T-cell (primary cell): ENCODE data around the gene CSF1R. TPM values are rescaled to one million over a fixed set of nuclear protein-coding genes. Genes with fewer than 3 reads are reported as not detected.
A peak's percentile ranks its signal among the peaks of the same experiment; 100 is the strongest.

Experiments used
- ATAC-seq, 4 experiments: fragments of 200-7000 bp in 3 of 4; fragments of 150-1000 bp in 1 of 4; cut with Tn5 transposase; replicated peaks in 1 of 4; 1 replicate in 3 of 4; 2 replicates in 1 of 4; pipeline ENCODE4 v1.10.0; 2021; ENCODE audit warnings: moderate library complexity in 3 of 4, mild to moderate bottlenecking in 2 of 4, moderate number of reproducible peaks in 1 of 4
- CTCF ChIA-PET, 2 donors: fragments of 300-600 bp; sonication (Branson Sonifier 250); formaldehyde crosslinking; loops; one replicate each; lab custom pipeline; 2022; ENCODE audit warnings: antibody characterized with exemption in 2 of 2; lab: Charles Lee
- POLR2A ChIA-PET, 2 donors: fragments of 300-600 bp; sonication (Branson Sonifier 250); formaldehyde crosslinking; loops; one replicate each; lab custom pipeline; 2022; ENCODE audit warnings: antibody characterized with exemption in 2 of 2; lab: Charles Lee
- DNase-seq, 35 experiments: peaks; one replicate each; pipeline versions ENCODE4 v3.0.0 to v3.0.0-alpha.2; 2013 to 2023
- H3K27ac ChIP-seq: one replicate; pipeline ENCODE4 v1.5.1; 2013; ENCODE audit warnings: low read length
- H3K27me3 ChIP-seq, 2 experiments: replicated peaks in 1 of 2; 1 replicate in 1 of 2; 2 replicates in 1 of 2; pipeline versions ENCODE4 v1.6.1 to v1.7.0; 2013; ENCODE audit warnings: low read length in 1 of 2, mixed read lengths in 1 of 2; ENCODE audit not compliant: control insufficient read depth in 2 of 2, insufficient read depth in 2 of 2; ENCODE audit errors: extremely low read depth in 1 of 2
- H3K36me3 ChIP-seq, 2 donors: 1 replicate in 1 of 2; 2 replicates in 1 of 2; pipeline versions ENCODE4 v1.6.1 to v1.7.0; 2013; ENCODE audit warnings: low read length in 1 of 2; ENCODE audit not compliant: control insufficient read depth in 2 of 2, insufficient read depth in 1 of 2; ENCODE audit errors: extremely low read depth in 1 of 2
- H3K4me1 ChIP-seq, 2 experiments: 1 replicate in 1 of 2; 2 replicates in 1 of 2; pipeline versions ENCODE4 v1.6.1 to v1.7.0; 2013; ENCODE audit warnings: low read length in 2 of 2, mixed read lengths in 1 of 2; ENCODE audit not compliant: insufficient read depth in 2 of 2, control insufficient read depth in 1 of 2; ENCODE audit errors: extremely low read depth in 1 of 2
- H3K4me3 ChIP-seq, 2 donors: 1 replicate in 1 of 2; 2 replicates in 1 of 2; pipeline versions ENCODE4 v1.5.1 to v1.7.0; 2013; ENCODE audit warnings: mild to moderate bottlenecking in 2 of 2, low read length in 1 of 2, moderate library complexity in 1 of 2; ENCODE audit not compliant: control insufficient read depth in 1 of 2; ENCODE audit errors: extremely low read depth in 1 of 2
- H3K9me3 ChIP-seq: 2 replicates; pipeline ENCODE4 v1.7.0; 2013
- H3K27ac Mint-ChIP-seq, 2 donors: one replicate each; pipeline ENCODE4 v1.8.0; 2020 to 2021; ENCODE audit warnings: mild to moderate bottlenecking in 2 of 2, mixed read lengths in 2 of 2
- H3K27me3 Mint-ChIP-seq, 2 donors: one replicate each; pipeline ENCODE4 v1.8.0; 2021 to 2022; ENCODE audit warnings: mixed read lengths in 2 of 2
- H3K36me3 Mint-ChIP-seq: one replicate; pipeline ENCODE4 v1.8.0; 2021; ENCODE audit warnings: mixed read lengths
- H3K4me1 Mint-ChIP-seq, 3 donors: one replicate each; pipeline ENCODE4 v1.8.0; 2020 to 2022; ENCODE audit warnings: mixed read lengths in 3 of 3, mild to moderate bottlenecking in 1 of 3
- H3K4me3 Mint-ChIP-seq, 3 donors: one replicate each; pipeline ENCODE4 v1.8.0; 2020 to 2022; ENCODE audit warnings: mild to moderate bottlenecking in 3 of 3, mixed read lengths in 3 of 3, moderate library complexity in 3 of 3
- H3K9me3 Mint-ChIP-seq, 3 donors: one replicate each; pipeline ENCODE4 v1.8.0; 2020 to 2022; ENCODE audit warnings: mixed read lengths in 3 of 3
- WGBS: methylation state at CpG from one replicate; pipeline ENCODE4 v1.1.5; 2013; ENCODE audit warnings: missing lambda C conversion rate; ENCODE audit not compliant: insufficient coverage; 5-methylcytosine and 5-hydroxymethylcytosine counted together
- total RNA-seq, 35 experiments: library from RNA in 6 of 35; stranded (reverse) in 6 of 35; fragments of 120-200 nt in 1 of 35; gene quantifications; one replicate each; pipeline versions ENCODE4 v1.2.1 to v1.2.4 and lab custom pipeline; 2013 to 2026

The CSF1R gene
- total RNA-seq, 5 donors from 2014 or later (not counting 1 experiment from before 2014, with no cell fraction given), result 0.36 to 0.95 (median 0.58) TPM; not detected in 1

DNA sequence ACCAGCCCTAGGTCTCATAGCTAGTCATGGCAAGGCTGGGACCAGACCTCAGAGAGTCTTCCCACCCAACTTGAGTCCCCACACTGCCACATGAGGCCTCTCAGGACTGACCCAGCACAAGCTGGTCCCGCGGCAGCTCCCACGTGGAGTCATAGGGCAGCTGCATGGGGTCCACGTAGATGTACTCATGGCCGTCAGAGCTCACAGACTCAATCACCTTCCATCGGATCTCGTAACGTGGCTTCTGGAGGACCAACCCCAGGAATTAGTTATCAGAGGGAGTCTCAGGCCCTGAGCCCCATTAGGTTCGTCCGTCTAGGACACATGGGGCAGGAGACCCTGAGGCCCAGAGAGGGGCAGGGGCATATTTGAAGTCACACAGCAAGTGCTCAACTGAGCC lies 39.0 kb upstream of the CSF1R start:
- H3K36me3 ChIP-seq, result no peaks in the 10 kb centered on the region
- 86% methylated on average over 7 of the region's 10 CpGs for WGBS

GRCh38 chr5:150124596-150124995 lies 38.2 kb upstream of the CSF1R start:
- Histone ChIP-seq H3K27ac (no peak overlapping the region), H3K4me3 (no peak overlapping the region), H3K4me1 (no peaks in the 10 kb centered on the region), H3K27me3 (peaks cover 0 to 1% of the 10 kb centered on the region in 2 experiments), H3K9me3 (no peaks in the 10 kb centered on the region), H3K36me3 (no peaks in the 10 kb centered on the region)
- Mint-ChIP-seq H3K27me3 (no peaks in the 10 kb centered on the region), H3K27ac (no peak overlapping the region), H3K9me3 (no peaks in the 10 kb centered on the region), H3K36me3 (no peaks in the 10 kb centered on the region), H3K4me3 (no peak overlapping the region), H3K4me1 (no peaks in the 10 kb centered on the region)
- WGBS, result 100% methylated on average over 2 of the region's 8 CpGs
- DNase-seq (no peak), ATAC-seq (no peak)
- CTCF ChIA-PET, result no interaction called here
- POLR2A ChIA-PET, result no interaction called here

More for the DNA sequence above, 39.0 kb upstream of the CSF1R start:
- no peaks in the 10 kb centered on the region for H3K36me3 Mint-ChIP-seq
- Histone ChIP-seq H3K27me3 (peaks cover 0 to 8% of the 10 kb centered on the region in 2 experiments), H3K4me3 (no peak overlapping the region), H3K4me1 (peaks cover 0 to 4% of the 10 kb centered on the region in 2 experiments), H3K9me3 (no peaks in the 10 kb centered on the region), H3K27ac (no peak overlapping the region)
- no peaks in the 10 kb centered on the region for H3K9me3 Mint-ChIP-seq
- H3K27me3 Mint-ChIP-seq, result no peaks in the 10 kb centered on the region
- ChIA-PET POLR2A (no interaction called here), CTCF (no interaction called here)
- DNase-seq (no peak), ATAC-seq (no peak)
- no peak overlapping the region for H3K4me3 Mint-ChIP-seq
- H3K4me1 Mint-ChIP-seq, result peaks cover 0 to 2% (median 0%) of the 10 kb centered on the region in 3 donors
- no peak overlapping the region for H3K27ac Mint-ChIP-seq

DNA sequence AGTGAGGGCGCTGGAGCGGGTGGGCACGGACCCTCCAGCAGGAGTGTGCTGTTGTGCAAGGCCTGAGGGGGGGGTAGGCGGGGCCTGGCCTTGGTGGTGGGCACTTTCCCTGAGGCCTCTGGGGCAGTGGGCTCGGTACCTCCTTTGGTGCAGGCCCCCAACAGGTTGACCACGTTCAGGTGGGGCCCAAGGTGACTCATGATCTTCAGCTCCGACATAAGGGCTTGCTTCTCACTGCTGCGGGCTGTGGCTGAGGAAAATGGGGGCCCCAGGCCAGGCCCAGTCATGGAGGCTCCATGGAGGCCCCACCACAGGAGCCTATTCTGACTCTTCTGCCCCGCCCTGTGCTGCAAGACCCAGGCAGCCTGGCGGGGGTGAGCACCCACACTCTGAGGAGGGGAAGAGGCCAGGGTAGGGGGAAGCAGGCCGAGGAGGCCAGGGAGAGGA lies 37.8 kb upstream of the CSF1R start:
- ATAC-seq, result no peak
- no peaks in the 10 kb centered on the region for H3K9me3 ChIP-seq
- Mint-ChIP-seq H3K27ac (no peak overlapping the region), H3K9me3 (no peaks in the 10 kb centered on the region), H3K4me1 (no peaks in the 10 kb centered on the region), H3K27me3 (no peaks in the 10 kb centered on the region), H3K36me3 (no peaks in the 10 kb centered on the region), H3K4me3 (no peak overlapping the region)
- no peak for DNase-seq
- no peaks in the 10 kb centered on the region for H3K36me3 ChIP-seq
- H3K27me3 ChIP-seq, result no peaks in the 10 kb centered on the region
- no peak overlapping the region for H3K27ac ChIP-seq
- WGBS, result 76% methylated on average over 10 of the region's 11 CpGs
- H3K4me3 ChIP-seq, result no peak overlapping the region
- no peaks in the 10 kb centered on the region for H3K4me1 ChIP-seq
- ChIA-PET POLR2A (no interaction called here), CTCF (no interaction called here)

DNA sequence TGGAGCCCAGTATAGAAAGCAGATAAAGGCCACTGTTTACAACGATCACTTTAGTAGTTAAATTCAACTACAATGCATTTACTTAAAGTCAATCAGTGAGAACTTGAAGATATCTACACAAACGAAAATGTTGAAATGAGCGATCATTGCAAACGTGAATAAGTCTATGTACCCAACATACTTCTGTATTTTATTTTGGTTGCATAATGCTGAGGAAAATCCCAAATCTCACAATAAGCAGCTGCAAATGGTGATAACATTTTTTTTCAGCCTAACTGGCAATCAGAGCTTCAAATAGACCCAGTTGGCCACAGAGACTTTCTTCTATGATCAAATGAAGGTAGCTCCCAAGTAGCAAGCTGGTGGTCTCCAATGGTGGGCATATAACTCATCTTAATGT lies 37.2 kb upstream of the CSF1R start:
- H3K27me3 Mint-ChIP-seq, result no peaks in the 10 kb centered on the region
- Histone ChIP-seq H3K9me3 (no peaks in the 10 kb centered on the region), H3K4me3 (no peak overlapping the region), H3K4me1 (no peaks in the 10 kb centered on the region), H3K27ac (no peak overlapping the region), H3K27me3 (no peaks in the 10 kb centered on the region), H3K36me3 (no peaks in the 10 kb centered on the region)
- H3K9me3 Mint-ChIP-seq, result no peaks in the 10 kb centered on the region
- ATAC-seq (no peak), DNase-seq (no peak)
- H3K36me3 Mint-ChIP-seq, result no peaks in the 10 kb centered on the region
- H3K4me1 Mint-ChIP-seq, result no peaks in the 10 kb centered on the region
- CTCF ChIA-PET, result no interaction called here
- H3K4me3 Mint-ChIP-seq, result no peak overlapping the region
- POLR2A ChIA-PET, result interaction anchor here in 1 of 2 donors (0.6 kb wide), 1 partner anchor 457 kb away, joined by 3 read pairs; no protein-coding TSS in a partner anchor
- no peak overlapping the region for H3K27ac Mint-ChIP-seq
- WGBS, result no CpG with 5 or more reads among the region's 4 CpGs

- WGBS, result 94% methylated on average over 12 of the region's 15 CpGs
- Mint-ChIP-seq H3K27ac (no peak overlapping the region), H3K9me3 (no peaks in the 10 kb centered on the region), H3K36me3 (no peaks in the 10 kb centered on the region), H3K4me1 (no peaks in the 10 kb centered on the region), H3K27me3 (no peaks in the 10 kb centered on the region), H3K4me3 (no peak overlapping the region)
- ChIA-PET CTCF (no interaction called here), POLR2A (interaction anchor here (0.6 kb wide), 2 partner anchors 407 to 456 kb away, joined by 3 to 4 read pairs; no protein-coding TSS in a partner anchor)
- no peaks in the 10 kb centered on the region for H3K36me3 ChIP-seq
- H3K27ac ChIP-seq, result no peak overlapping the region
- ATAC-seq, result no peak
- no peaks in the 10 kb centered on the region for H3K9me3 ChIP-seq
- H3K4me1 ChIP-seq, result no peaks in the 10 kb centered on the region
- no peak overlapping the region for H3K4me3 ChIP-seq
- DNase-seq, result no peak
- H3K27me3 ChIP-seq, result no peaks in the 10 kb centered on the region
These were observed 36.5 kb upstream of the CSF1R start for GRCh38 chr5:150122536-150123481.

DNA sequence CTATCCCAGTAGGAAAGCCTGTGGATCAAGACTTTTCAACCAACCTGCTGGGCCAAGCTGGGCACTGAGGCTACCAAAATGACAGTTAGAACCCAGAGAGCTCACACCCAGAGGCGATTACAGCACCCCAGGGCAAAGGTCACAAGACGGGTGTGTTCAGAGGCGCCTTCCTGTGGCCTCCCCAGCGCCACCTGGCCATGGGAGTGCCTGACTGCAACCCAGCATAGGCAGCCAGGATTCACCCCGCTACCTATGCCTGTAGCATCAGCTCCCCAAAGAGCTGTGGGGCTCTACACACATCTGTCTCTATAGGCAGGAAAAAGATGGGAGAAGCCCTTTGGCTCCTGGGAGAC lies 35.8 kb upstream of the CSF1R start:
- ChIA-PET CTCF (no interaction called here), POLR2A (interaction anchor here in 1 of 2 donors (0.6 kb wide), 1 partner anchor 406 kb away, joined by 4 read pairs; no protein-coding TSS in a partner anchor)
- WGBS, result 30% methylated on average over 4 of the region's 5 CpGs
- no peak overlapping the region for H3K4me3 Mint-ChIP-seq
- Histone ChIP-seq H3K9me3 (no peaks in the 10 kb centered on the region), H3K27ac (no peak overlapping the region), H3K36me3 (no peaks in the 10 kb centered on the region), H3K4me1 (no peaks in the 10 kb centered on the region), H3K27me3 (no peaks in the 10 kb centered on the region), H3K4me3 (no peak overlapping the region)
- no peaks in the 10 kb centered on the region for H3K9me3 Mint-ChIP-seq
- ATAC-seq (peak in 1 of 4 experiments; percentile 25), DNase-seq (peak in 1 of 35 experiments; percentile 14)
- no peaks in the 10 kb centered on the region for H3K36me3 Mint-ChIP-seq
- H3K27ac Mint-ChIP-seq, result no peak overlapping the region
- H3K4me1 Mint-ChIP-seq, result no peaks in the 10 kb centered on the region
- H3K27me3 Mint-ChIP-seq, result no peaks in the 10 kb centered on the region
